ENCODE data around the gene CMIP.

DNA sequence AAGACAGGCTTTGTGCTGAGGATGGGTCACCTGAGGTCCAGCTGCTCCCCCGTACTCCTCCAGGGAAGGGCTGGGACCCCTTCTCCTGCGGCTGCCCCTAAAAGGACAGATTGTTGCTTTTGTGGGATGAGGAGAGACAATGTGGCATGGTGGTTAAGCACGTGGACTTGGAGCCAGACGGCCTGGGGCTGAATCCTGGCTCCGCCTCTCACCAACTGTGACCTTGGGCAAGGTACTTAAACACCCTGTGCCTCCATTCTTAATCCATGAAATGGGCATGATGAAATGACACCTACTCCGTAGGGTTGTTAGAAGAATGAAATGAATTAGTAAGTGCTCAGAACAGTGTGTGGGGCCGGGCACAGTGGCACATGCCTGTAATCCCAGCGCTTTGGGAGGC is 294.9 kb downstream of the CMIP start:
- TF ChIP-seq CTCF (IDR thresholded peaks at IDR 0.05; ENCODE audit: insufficient read depth, low read length, poor library complexity, severe bottlenecking) (no peak), EZH2phosphoT487 (conservative IDR thresholded peaks at IDR 0.05; ENCODE audit: low read length) (no peak)
